ENCODE measurements around the gene P4HB.

Gene P4HB

DNA sequence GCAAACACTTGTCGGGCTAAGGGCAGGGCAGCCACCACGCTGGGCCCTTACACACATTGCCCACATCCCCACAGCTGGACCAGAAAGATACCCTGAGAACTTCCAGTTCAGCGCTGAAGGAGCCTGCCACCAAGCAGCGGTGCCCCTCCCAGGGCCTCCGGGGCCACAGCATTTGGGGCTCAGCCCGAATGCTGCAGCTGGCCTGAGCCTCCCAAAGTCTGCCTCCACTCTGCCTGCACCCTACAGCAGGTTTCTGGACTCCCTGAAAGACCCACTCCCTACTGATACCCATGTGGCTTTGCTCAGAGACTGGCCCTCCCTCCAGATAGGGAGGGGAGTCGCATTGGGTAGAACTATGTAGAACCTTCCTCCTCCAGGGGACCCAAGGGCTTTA lies 28.8 kb downstream of the P4HB start:
- DNase-seq (ENCODE audit: low read depth) = no peak

DNA sequence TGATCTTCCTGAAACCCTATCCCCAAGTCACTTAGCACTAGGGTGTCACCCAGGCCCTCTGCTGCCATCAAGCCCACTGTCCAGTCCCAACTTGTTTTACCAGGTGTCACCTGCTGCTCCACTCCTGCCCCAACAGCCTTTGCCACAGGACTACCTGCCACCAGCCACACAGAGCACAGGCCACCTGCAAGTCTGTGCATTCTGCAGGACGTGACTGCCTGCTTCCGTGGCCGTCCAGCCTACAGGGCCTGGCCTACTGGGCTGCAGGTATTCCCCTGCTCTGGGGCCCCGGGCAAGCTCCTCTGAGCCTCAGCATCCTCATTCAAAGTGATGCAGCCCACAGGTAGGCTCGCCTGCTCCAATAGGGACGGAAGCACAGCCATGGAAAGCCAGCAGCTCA lies 30.5 kb downstream of the P4HB start:
- DNase-seq (ENCODE audit: low read depth) = no peak

DNA sequence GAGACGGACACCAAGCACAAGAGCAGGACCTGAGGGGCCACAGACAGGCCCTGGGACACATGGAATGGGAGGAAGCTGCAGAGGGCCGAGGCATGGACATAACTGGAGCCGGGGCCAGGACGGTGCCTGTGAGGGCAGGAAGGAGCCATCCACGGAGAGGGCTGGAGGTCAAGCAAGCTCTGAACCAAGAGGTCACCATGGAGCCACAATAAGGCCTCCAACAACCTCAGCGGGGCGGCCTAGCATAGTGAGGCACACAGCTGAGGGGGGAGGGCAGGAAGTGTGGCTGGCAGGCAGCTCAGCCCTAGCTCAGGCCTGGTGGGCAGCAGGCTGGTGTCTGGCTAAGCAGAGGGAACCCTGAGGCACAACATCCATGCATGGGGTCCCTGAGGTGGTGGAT lies 31.7 kb downstream of the P4HB start:
- no peak for DNase-seq (ENCODE audit: low read depth)

DNA sequence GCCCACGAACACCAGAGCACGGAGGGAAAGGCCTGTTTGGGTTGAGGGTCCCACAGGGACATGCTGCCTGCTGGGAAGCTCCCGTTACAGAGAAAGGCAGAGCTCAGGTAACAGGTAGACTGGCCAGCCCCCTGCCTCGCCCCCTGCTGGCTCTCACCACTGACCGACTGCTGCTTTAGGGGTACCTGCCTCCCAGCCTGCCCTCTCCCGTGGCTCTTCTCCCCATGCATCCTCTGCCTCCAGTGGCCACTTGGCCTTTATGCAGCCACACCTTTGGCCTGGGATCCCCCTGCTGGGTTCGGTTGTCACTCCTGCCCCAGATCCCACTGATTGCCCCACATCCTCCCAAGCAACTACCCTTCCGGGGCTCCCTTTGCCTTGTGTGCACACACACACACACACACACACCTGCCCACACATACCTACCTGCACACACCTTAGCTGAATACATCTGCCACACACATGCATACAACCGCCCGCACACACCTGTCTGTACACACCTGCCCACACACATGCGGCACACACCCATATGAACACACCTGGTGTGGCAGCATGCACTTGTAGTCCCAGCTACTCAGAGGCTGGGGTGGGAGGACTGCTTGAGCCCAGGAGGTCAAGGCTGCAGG lies 34.4 kb downstream of the P4HB start:
- DNase-seq (ENCODE audit: low read depth) = no peak

DNA sequence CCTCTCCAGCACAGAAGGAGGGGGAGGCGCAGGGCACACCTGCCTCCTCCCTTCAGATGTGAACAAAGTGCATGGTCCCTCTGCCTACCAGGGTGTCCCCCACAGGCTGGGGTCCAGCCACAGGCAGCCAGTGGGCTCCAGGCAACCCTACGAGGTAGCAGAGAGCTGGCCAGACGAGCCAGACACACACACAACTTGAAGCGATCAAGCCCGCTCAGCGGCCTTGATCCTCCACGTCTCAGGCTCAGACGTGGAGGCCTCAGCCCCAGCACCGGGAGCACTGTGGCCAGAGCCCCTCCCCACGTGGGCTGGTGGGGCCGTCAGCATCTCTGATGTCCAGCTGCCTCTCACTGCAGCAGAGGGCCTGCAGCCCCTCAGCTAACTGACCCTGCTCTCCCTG lies 35.7 kb downstream of the P4HB start:
- no peak for DNase-seq (ENCODE audit: low read depth)

DNA sequence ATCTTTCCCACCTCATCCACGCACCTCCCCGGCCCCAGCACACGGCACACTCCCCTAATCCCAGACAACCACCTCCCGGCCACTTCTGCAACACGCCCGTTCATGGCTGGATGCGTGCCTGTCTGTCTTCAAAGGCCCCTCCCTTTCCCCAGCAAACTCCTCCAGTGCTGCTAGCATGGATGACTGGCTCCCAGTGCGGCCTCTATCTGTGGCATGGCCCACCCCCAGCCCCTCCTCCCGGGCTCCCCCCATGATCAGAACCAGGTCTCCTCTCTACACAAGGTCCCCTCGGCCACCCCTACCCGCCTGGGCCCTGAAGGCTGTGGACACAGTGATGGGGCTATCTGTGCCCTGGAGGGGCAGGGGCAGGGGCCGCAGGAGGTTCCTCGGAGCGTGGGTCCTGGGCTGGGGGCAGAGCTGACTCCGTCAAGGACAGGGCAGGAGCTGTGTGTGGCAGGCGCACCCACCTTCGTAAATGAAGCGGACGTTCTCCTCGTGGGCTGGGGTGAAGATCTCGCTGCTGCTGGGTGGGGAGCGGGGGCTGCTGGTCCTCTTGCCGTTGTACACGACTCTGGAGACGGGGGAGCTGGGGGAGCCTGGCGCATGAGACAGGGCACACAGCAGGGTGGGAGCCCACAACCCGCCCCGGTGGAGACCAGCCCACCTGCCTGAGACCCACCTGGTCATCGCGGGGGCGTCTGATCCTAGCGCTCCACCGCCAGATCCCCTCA lies 36.4 kb downstream of the P4HB start:
- DNase-seq (ENCODE audit: low read depth) = no peak

DNA sequence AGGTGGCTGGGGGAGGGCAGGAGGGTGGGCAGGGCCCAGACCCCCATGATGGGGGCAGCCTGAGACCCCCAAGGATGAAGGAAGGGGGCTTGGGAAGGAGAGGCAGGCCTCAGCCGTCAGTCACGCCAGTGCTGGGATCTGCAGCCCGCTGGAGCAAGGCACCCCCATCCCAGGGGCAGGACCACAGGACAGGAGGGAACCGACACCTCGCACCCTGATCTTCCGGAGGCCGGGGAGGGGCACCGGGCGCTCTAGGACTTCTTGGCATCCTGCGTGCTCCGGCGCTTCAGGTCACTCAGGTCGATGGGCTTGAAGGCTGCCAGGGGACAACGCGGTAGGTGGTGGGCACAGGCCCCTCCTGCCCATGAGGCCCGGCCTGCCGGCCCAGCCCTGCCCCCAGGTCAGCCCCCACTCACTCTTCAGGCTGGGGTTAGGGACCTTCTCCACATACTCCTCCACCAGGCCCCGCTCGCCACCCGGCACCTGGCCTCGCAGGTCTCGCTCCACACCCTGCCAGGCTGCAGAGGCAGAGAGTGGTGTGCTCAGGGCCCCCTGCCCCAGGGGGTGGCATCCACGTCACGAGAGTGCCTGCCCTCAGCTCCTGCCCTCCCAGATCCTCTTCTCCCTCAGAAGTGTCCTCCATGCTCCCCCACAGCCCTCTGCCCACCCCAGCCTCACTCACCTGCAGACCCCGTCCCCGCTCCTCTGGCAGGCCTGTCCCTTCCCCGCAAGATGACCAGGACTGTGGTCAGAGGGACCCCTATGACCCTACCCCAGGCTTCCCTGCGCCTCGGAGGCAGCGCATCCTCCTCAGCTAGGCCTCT lies 37.1 kb downstream of the P4HB start:
- no peak for DNase-seq (ENCODE audit: low read depth)

DNA sequence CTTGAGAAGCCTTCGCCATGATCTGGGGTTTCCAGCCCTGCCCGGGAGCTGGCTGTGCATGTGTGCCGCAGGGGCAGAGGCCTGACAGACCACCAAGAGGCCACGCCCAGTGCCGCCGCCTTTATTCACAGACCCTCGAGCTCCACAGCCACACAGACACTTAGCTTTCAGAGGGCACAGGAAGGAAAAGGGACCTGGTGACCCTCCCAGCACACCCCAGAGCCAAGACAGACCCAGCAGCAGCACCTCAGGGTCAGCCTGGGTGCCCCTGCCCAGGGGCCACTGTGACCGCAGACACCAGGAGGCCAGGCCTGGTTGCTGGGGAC lies 38.1 kb downstream of the P4HB start:
- no peak for DNase-seq (ENCODE audit: low read depth)

DNA sequence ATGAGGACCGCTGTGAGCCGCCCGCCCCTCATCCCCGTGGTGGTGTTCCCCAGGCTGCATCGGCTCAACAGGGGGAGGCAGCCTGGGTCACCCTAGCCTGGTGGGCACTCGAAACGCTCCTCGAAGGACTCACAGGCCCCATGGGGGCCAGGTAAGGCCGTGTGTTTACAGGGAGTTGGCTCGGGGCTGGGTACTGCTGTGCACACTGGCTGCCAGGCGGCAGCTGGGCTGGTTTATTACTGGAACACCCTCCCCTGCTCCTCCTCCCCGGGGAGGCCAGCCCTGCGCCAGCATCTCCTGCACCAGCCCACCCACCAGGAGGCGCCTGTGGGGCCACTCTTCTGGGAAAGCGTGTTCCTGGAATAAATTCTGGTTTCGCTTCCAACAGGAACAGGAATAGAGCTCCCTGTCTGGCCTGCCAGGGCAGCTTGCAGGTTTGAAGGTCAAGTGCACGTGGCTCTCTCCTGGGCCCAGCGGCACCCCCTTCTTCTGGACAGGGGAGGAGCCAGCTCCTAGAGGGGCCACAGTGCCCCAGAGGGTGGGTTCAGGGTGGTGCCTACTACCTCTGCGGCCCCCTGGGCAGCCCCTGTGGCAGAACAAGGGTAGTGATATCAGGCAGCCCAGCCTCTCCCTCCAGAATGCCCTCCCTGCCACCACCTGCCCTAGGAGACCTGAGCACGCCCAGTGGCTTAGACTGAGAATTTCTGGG lies 38.6 kb downstream of the P4HB start:
- no peak for DNase-seq (ENCODE audit: low read depth)

DNA sequence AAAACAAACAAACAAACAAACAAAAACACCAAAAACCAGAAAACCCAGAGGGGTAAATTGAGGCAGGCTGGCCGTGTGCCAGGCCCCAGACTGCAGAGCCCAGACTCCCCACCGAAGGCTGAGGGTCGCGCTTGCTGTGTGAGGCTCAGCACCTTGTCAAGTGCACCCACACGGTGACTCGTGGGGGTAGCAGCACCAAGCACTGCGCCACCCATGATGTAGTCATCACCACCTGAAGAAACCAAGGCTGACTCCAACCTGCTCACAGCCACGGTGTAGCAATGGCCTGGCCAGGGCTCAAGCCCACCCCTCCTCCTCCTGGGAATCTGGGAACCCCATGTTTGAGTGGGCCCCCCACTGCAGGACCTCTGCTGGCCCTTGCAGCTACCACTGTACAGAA lies 39.2 kb downstream of the P4HB start:
- DNase-seq (ENCODE audit: low read depth) = no peak

DNA sequence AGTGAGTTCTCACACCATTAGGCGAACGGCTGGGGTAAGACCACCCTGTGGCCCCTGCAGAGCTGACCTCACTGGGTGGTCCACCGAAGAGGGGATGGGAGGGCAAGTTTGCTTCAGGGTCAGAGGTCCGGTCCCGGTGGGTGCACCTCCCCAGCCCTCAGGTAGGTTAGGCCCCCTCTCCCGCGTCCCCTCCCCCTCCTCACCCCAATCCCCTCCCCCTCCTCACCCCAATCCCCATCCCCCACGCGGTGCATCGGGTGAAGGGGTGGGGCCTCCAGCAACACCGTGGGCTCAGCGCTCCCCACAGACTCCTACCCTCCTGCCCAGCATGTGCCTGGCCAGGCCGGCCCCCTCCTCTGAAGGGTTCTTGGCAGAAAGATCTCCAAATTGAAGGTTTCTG lies 40.6 kb downstream of the P4HB start:
- DNase-seq (ENCODE audit: low read depth) = no peak

DNA sequence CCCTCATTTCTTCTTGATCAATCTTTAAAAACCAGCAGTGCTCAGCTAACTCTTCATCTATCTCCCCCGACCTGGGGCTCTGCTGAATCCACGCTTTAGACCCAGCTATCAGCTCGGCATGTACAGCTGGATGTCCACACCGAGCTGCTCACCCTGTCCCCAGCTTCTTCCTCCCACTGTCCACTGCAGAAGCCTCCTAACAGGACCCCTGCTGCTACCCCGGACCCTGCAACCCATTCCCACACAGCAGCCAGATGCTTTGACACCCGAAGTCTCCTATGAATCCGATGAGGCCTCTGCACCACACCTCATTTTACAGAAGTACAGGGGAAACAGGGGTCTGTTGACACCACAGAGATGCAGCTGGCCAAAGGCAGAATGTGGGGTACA lies 42.6 kb downstream of the P4HB start:
- DNase-seq (ENCODE audit: low read depth) = no peak

DNA sequence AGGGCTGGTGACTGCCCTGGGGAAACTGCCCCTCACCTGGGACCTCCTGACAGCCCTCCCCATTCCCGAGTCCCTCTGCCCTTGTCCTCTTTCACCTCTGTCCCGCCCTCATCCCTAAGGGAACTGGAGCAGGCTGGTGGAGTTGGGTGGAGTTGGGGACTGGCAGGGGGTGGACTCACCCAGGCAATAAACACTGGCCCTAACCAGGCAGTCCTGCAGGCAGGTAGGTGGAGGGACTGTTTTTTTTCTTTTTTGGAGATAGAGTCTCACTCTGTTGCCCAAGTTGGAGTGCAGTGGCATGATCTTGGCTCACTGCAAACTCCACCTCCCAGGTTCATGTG lies 44.7 kb downstream of the P4HB start:
- no peak for DNase-seq (ENCODE audit: low read depth)

DNA sequence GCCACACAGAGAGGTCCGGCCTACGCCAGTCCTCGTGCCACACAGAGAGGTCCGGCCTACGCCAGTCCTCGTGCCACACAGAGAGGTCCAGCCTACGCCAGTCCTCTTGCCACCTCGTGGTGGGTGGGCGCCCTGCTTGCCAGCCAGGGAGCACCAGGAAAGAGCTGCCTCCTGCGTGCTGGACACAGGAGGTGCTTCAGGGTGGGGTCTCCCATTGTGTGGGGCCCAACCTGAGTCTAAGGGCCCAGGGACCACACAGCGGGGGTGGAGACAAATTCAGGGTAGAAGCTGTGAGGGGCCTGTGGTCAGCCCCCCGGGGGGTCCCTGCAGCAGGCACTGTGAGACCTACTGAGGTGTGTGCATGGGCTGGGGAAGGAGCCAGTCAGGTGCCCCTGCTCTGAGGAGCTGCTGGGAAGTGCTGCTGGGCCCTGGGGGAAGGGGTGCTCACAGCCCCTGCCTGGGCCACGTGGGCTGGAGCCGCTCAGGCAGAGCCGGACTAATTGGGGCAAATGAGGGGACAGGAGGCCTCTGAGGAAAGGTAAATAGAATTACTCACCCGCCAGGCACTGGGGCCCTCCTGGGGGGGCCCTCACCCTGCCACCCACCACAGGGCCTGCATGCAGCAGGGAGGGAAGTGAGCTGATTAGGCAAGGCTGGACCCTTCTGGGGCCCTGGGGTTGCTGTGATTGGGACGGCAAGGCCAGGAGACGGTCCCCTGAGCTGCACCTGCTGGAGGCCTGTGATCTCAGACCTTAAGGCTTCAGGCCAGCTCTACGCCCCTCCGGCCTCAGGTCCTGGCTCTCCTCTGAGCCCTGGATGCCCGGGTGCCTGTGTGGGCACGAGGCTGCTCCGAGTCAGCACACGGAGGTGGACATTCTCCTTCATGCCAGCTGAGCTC lies 45.3 kb downstream of the P4HB start:
- no peak for DNase-seq (ENCODE audit: low read depth)

DNA sequence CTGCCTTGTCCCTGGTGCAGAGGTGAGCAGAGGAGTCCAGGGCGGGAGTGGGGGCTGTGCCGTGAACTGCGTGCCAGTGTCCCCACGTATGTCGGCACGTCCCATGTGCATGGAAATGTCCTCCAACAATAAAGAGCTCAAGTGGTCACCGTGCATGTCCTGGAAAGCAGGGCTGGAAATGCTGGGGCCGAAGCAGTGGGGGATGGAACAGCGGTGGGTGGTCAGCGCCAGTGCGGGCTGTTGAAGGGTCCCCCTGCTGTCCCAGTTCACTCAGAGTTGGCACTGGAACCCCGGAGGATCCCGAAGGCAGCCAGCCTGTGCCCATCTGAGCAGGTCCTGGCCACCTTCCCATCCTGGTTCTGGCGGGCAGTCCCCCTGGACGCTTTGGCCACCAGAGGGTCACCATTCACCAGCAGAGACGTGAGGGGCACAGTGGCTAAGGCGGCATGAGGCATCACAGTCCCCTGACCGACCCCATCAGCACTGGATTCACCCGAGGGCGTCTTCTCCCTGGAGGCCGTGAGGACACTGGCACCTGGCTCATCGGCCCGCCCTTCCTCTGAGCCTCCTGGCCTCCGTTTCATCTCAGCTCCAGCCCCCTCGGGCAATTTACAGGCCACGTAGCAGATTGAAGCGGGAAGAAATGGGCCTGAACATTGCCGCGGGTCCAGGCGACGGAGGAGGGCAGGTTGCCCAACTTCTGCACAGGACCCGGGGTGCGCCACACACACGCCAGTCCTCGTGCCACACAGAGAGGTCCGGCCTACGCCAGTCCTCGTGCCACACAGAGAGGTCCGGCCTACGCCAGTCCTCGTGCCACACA lies 46.3 kb downstream of the P4HB start:
- DNase-seq (ENCODE audit: low read depth) = no peak

DNA sequence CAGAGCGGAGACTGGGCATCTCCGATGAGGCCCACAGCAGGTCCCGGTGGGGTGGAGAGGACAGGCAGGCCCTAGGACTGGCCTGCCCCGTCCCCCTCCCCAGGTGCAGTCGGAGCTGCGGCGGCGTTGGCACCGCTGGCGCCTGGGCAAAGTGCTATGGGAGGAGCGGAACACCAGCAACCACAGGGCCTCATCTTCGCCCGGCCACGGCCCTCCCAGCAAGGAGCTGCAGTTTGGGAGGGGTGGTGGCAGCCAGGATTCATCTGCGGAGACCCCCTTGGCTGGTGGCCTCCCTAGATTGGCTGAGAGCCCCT lies 47.0 kb downstream of the P4HB start:
- DNase-seq (ENCODE audit: low read depth) = no peak

DNA sequence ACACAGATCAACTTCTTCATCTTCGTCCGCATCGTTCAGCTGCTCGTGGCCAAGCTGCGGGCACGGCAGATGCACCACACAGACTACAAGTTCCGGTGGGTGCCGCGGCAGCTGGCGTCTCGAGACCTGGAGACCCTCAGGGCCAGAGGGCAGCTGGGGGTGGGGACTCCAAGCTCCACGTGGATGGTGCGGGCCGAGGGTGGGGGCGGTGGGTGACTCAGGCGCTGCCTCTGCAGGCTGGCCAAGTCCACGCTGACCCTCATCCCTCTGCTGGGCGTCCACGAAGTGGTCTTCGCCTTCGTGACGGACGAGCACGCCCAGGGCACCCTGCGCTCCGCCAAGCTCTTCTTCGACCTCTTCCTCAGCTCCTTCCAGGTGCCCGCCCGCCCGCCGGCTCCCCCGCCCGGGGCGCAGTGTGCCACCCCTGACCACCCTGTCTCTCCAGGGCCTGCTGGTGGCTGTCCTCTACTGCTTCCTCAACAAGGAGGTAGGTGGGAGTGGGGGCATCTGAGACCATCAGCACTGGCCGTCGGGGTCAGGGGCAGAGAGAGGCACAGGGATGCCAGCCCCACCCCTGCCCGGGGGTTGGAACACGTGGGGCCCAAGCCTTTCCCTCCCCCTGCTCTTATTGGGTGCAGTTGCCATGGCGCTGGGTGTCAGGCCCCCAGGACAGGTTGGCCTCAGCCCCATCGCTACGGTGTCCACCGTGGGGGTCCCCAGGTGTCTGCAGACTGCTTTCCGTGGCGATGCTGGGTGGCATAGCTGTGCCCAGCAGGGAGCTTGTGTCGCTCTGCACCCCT lies 47.6 kb downstream of the P4HB start:
- DNase-seq (ENCODE audit: low read depth) = no peak

DNA sequence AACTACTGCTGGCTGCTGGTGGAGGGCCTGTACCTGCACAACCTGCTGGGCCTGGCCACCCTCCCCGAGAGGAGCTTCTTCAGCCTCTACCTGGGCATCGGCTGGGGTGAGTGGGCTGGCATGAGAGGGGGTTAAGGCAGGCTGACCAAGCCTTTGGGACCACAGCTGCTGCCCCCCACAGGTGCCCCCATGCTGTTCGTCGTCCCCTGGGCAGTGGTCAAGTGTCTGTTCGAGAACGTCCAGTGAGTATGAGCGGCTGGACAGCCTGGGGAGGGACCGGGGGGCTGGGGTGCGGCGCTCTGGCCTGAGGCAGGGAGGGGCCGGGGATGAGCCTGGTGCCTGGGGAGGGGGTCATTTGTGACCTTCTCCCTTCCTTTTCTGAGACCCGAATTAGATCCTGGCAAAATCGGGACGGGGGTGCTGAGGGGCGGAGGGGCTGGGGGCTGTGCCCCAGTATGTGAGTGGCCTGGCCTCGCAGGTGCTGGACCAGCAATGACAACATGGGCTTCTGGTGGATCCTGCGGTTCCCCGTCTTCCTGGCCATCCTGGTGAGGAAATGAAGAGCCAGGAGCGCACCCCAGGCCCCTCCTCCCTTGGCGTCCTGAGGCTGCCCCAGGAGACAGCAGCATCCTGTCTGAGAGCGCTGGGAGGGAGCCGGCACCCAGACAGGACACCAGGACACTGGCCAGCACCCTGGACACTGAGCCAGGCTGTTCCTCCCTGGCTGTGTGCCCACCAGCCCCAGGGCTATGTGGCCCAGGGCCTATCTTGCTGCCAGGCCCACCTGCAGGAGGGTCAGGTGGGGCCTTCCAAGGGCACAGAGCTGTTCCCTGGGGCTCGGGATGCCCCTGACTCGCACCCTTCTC lies 48.4 kb downstream of the P4HB start:
- DNase-seq (ENCODE audit: low read depth) = no peak
